Cardiac fibroblast (primary cell): ENCODE results near the gene CALCR.
A peak's percentile ranks its signal among the peaks of the same experiment; 100 is the strongest.
"Not testable (repeated sequence)": the region's sequence is repeated elsewhere in the genome, so short reads cannot be mapped to it uniquely, and the experiment has no call there.

Source experiments
- DNase-seq, 2 donors: peaks; one replicate each; pipeline versions ENCODE4 v3.0.0 to v3.0.0-alpha.2; 2010; ENCODE audit warnings: low read depth in 2 of 2
- H3K4me3 ChIP-seq, 2 donors: replicated peaks in 1 of 2; 1 replicate in 1 of 2; 2 replicates in 1 of 2; pipeline ENCODE4 v1.5.1; 2011; ENCODE audit warnings: low read depth in 2 of 2, low read length in 2 of 2, mild to moderate bottlenecking in 2 of 2, moderate library complexity in 1 of 2
- CTCF ChIP-seq: IDR thresholded peaks from one replicate; pipeline ENCODE4 v1.5.1; 2011; ENCODE audit warnings: low read depth, mild to moderate bottlenecking, low read length, inconsistent platforms

Gene CALCR

GRCh38 chr7:93538061-93538460 lies 36.5 kb downstream of the CALCR start:
- no peak for DNase-seq
- H3K4me3 ChIP-seq, result no peak overlapping the region
- TF ChIP-seq CTCF, result no peak

GRCh38 chr7:93535616-93536015 lies 38.9 kb downstream of the CALCR start:
- TF ChIP-seq CTCF, result no peak
- no peak for DNase-seq
- H3K4me3 ChIP-seq, result no peak overlapping the region

GRCh38 chr7:93530701-93531100 lies 43.8 kb downstream of the CALCR start:
- H3K4me3 ChIP-seq, result no peak overlapping the region
- DNase-seq, result no peak
- TF ChIP-seq CTCF, result no peak

GRCh38 chr7:93516834-93517233 lies 57.7 kb downstream of the CALCR start:
- no peak overlapping the region for H3K4me3 ChIP-seq
- no peak for DNase-seq
- no peak for TF ChIP-seq CTCF

GRCh38 chr7:93515144-93515543 lies 59.4 kb downstream of the CALCR start:
- TF ChIP-seq CTCF, result no peak
- peak in 1 of 2 donors; percentile 19 for DNase-seq
- H3K4me3 ChIP-seq, result no peak overlapping the region

- DNase-seq, result no peak
- H3K4me3 ChIP-seq, result no peak overlapping the region
- no peak for TF ChIP-seq CTCF
Observed at GRCh38 chr7:93509303-93509702, 65.2 kb downstream of the CALCR start.

- TF ChIP-seq CTCF, result no peak
- no peak for DNase-seq
- no peak overlapping the region for H3K4me3 ChIP-seq
Observed at GRCh38 chr7:93503088-93503487, 71.4 kb downstream of the CALCR start.

- DNase-seq, H3K4me3 ChIP-seq: not testable (repeated sequence)
Observed at GRCh38 chr7:93491860-93492259, 82.7 kb downstream of the CALCR start.
